Thoracic aorta (tissue), 2 donors: Measurements from ENCODE around the gene APCDD1L. TPM values are rescaled to one million over a fixed set of nuclear protein-coding genes. Genes with fewer than 3 reads are reported as not detected.
"Not testable (repeated sequence)": the region's sequence is repeated elsewhere in the genome, so short reads cannot be mapped to it uniquely, and the experiment has no call there.

Source experiments
- ATAC-seq: fragments of 150-250 bp; one replicate; pipeline ENCODE4 v1.8.0; 2017; ENCODE audit warnings: low read depth; ENCODE audit not compliant: insufficient number of reproducible peaks, low FRiP score
- DNase-seq: peaks from one replicate; pipeline ENCODE4 v3.0.0-alpha.2; 2020; ENCODE audit warnings: low spot score
- H3K27ac ChIP-seq, 2 donors: fragments of 200-600 bp; sonication (generic); 1 replicate in 1 of 2; 2 replicates in 1 of 2; pipeline ENCODE4 v1.5.1; 2016; ENCODE audit warnings: mild to moderate bottlenecking in 2 of 2, moderate library complexity in 2 of 2
- H3K27me3 ChIP-seq: fragments of 200-600 bp; sonication (generic); replicated peaks from 2 replicates; pipeline ENCODE4 v1.6.0; 2016; ENCODE audit warnings: mild to moderate bottlenecking; ENCODE audit not compliant: insufficient read depth
- H3K36me3 ChIP-seq: fragments of 200-600 bp; sonication (generic); one replicate; pipeline ENCODE4 v1.5.1; 2016
- H3K4me1 ChIP-seq, 2 donors: fragments of 200-600 bp; sonication (generic); 1 replicate in 1 of 2; 2 replicates in 1 of 2; pipeline versions ENCODE4 v1.5.1 to v1.6.0; 2016; ENCODE audit warnings: low read depth in 2 of 2, mild to moderate bottlenecking in 1 of 2; ENCODE audit not compliant: control insufficient read depth in 1 of 2
- H3K4me3 ChIP-seq: fragments of 200-600 bp; sonication (generic); 2 replicates; pipeline ENCODE4 v1.5.1; 2016; ENCODE audit warnings: mild to moderate bottlenecking
- H3K9me3 ChIP-seq: fragments of 200-600 bp; sonication (generic); 2 replicates; pipeline ENCODE4 v1.5.1; 2016
- total RNA-seq, 2 donors: library from RNA; depleted of rRNA; stranded (reverse); fragments of >200 nt; gene quantifications; one replicate each; pipeline versions ENCODE4 v1.1.0 to v1.2.3, GENCODE V29; 2016
- TF ChIP-seq, protein P1 (sequence below): fragments of 200-600 bp; sonication (generic); IDR thresholded peaks from one replicate; pipeline ENCODE4 v1.5.1; 2019; ENCODE audit warnings: antibody characterized with exemption

The APCDD1L gene
- total RNA-seq, 2 donors from 2014 or later: 9.2 to 12.9 TPM

DNA sequence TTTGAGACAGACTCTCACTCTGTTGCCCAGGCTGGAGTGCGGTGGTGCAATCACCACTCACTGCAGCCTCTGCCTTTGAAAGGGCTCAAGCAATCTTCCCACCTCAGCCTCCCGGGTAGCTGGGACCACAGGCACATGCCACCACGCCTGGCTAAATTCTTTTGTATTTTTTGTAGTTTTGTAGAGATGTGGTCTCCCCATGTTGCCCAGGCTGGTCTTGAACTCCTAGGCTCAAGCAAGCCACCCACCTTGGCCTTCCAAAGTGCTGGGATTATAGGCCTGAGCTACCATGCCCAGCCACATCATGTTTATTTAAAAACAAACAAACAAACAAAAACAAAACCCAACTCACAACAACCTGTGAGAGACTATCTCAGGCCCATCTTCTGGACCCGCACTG is 29.7 kb upstream of the APCDD1L start:
- no peaks in the 10 kb centered on the region for H3K4me1 ChIP-seq
- H3K9me3 ChIP-seq: no peaks in the 10 kb centered on the region
- DNase-seq: no peak
- H3K36me3 ChIP-seq: no peaks in the 10 kb centered on the region
- H3K27me3 ChIP-seq: no peaks in the 10 kb centered on the region
- no peak overlapping the region for H3K4me3 ChIP-seq
- ATAC-seq: no peak
- no peak overlapping the region for H3K27ac ChIP-seq
- TF ChIP-seq, protein P1, sequence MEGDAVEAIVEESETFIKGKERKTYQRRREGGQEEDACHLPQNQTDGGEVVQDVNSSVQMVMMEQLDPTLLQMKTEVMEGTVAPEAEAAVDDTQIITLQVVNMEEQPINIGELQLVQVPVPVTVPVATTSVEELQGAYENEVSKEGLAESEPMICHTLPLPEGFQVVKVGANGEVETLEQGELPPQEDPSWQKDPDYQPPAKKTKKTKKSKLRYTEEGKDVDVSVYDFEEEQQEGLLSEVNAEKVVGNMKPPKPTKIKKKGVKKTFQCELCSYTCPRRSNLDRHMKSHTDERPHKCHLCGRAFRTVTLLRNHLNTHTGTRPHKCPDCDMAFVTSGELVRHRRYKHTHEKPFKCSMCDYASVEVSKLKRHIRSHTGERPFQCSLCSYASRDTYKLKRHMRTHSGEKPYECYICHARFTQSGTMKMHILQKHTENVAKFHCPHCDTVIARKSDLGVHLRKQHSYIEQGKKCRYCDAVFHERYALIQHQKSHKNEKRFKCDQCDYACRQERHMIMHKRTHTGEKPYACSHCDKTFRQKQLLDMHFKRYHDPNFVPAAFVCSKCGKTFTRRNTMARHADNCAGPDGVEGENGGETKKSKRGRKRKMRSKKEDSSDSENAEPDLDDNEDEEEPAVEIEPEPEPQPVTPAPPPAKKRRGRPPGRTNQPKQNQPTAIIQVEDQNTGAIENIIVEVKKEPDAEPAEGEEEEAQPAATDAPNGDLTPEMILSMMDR: no peak

DNA sequence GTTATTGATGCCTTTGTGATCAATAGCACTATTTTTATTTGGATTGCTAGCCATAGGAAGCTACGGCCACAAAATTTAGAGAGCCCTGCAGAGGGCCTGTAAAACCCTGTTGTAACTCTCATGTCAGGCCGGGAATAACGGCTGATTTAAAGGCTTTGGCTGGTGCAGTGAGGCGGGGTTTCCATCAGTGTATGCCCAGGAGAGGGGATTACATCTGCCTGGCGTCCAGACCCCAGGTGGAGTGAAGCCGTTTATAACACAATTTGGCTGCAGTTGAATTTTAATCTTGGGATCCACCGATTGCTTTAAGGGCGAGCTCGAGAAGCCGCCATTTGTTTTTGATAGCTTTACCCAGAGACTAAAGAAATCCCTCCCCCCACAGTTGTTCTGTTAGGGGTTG is 29.1 kb upstream of the APCDD1L start:
- no peaks in the 10 kb centered on the region for H3K36me3 ChIP-seq
- ATAC-seq: no peak
- DNase-seq: no peak
- no peaks in the 10 kb centered on the region for H3K4me1 ChIP-seq
- H3K27me3 ChIP-seq: no peaks in the 10 kb centered on the region
- TF ChIP-seq, protein P1: no peak
- no peaks in the 10 kb centered on the region for H3K9me3 ChIP-seq
- no peak overlapping the region for H3K27ac ChIP-seq
- no peak overlapping the region for H3K4me3 ChIP-seq

- no peaks in the 10 kb centered on the region for H3K9me3 ChIP-seq
- H3K27ac ChIP-seq: no peak overlapping the region
- no peaks in the 10 kb centered on the region for H3K36me3 ChIP-seq
- ATAC-seq (no peak), DNase-seq (no peak)
- TF ChIP-seq, protein P1: no peak
- no peaks in the 10 kb centered on the region for H3K4me1 ChIP-seq
- no peak overlapping the region for H3K4me3 ChIP-seq
- no peaks in the 10 kb centered on the region for H3K27me3 ChIP-seq
These were observed 28.1 kb upstream of the APCDD1L start for GRCh38 chr20:58543274-58543673.

DNA sequence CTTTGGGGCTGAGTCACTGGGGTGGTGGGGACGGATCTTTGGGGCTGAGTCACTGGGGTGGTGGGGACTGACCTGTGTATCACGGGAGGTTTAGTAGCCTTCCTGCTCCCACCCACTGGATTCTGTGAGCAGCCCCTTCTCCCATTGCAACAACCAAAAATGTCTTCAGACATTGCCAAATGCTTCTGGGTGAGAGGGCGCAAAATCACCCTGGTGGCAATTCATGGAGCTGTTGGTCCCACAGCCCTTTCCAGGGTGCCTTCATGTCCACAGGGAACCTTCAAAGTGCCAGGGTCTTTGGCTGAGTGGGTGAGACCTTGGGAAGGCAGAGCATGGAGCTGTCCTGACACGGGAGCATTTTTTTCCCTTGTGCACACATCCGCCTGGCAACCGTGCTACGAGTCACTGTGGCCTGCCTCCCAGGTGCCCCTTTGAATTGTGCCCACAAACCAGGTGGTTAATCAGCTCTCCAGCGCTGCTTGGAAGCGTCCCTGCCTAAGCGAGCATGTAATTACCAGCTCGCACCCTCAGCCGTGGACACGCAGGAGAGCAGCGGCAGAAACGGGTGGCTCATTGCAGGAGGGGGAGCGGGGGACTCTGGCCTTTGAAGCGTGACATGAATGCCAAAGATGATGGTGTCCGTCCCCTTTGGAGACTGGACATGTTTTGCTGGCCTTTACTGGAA is 27.4 kb upstream of the APCDD1L start:
- no peaks in the 10 kb centered on the region for H3K36me3 ChIP-seq
- no peak for ATAC-seq

DNA sequence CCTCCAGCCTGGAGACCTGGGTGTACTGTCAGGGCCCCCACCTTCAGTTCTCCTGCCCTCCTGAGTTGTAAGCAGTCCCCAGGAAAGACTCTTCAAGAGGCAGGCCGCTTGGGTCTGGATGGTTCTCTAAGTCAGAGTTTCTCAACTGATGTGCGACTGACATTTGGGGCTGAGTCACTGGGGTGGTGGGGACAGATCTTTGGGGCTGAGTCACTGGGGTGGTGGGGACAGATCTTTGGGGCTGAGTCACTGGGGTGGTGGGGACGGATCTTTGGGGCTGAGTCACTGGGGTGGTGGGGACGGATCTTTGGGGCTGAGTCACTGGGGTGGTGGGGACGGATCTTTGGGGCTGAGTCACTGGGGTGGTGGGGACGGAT is 26.8 kb upstream of the APCDD1L start:
- H3K4me3 ChIP-seq, H3K27me3 ChIP-seq, H3K4me1 ChIP-seq, H3K27ac ChIP-seq, ATAC-seq, H3K36me3 ChIP-seq, H3K9me3 ChIP-seq, DNase-seq: not testable (repeated sequence)

More for the DNA sequence above, 27.4 kb upstream of the APCDD1L start:
- Histone ChIP-seq H3K4me3 (no peak overlapping the region), H3K27ac (no peak overlapping the region), H3K4me1 (no peaks in the 10 kb centered on the region), H3K27me3 (no peaks in the 10 kb centered on the region), H3K9me3 (peaks cover 6% of the 10 kb centered on the region)
- TF ChIP-seq, protein P1: no peak
- no peak for DNase-seq

DNA sequence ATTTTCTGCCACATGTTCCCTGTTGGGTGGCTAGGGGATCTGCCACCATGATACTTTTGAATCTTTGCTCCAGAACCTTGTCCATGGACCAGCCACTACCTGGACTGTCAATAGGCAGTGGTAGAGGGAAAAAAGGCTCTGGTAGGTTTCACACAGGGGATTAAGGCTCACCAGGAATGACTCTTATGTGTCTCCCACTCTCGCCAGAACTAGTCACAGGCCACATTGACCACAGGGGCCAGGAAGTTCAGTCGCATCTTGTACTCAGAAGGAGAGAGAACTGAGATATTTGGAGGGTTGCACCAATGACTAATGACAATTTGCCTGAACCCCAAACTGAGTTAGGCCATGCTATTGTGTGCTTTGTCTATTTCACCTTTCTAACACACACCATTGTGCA is 23.6 kb upstream of the APCDD1L start:
- ATAC-seq (no peak), DNase-seq (no peak)
- Histone ChIP-seq H3K27me3 (no peaks in the 10 kb centered on the region), H3K9me3 (peaks cover 6% of the 10 kb centered on the region), H3K27ac (no peak overlapping the region), H3K4me3 (no peak overlapping the region), H3K4me1 (no peaks in the 10 kb centered on the region), H3K36me3 (no peaks in the 10 kb centered on the region)
- TF ChIP-seq, protein P1: no peak
